Measurements from ENCODE around the gene RFTN1. TPM values are rescaled to one million over a fixed set of nuclear protein-coding genes. Genes with fewer than 3 reads are reported as not detected.

Gene RFTN1
- total and polyA plus RNA-seq, 2 of the 8 experiments (the other 6 are each of a cell fraction or from before 2014, with no cell fraction given), result 4.6 to 6.7 TPM

GRCh38 chr3:16464511-16465148, 48.9 kb downstream of the RFTN1 start:
- FAIRE-seq (no peak), DNase-seq (ENCODE audit: low read depth in 1 of 2, low spot score in 2 of 2) (no peak)
- H2AK5ac ChIP-seq (ENCODE audit: low read depth, low read length), result no peak overlapping the region
- H3K18ac ChIP-seq (ENCODE audit: extremely low read depth, low read length), result no peak overlapping the region
- CTCF ChIA-PET (ENCODE audit: partially characterized antibody), result interaction anchor here (0.7 kb wide), 1 partner anchor 174 kb away, joined by 4 read pairs; no protein-coding TSS in a partner anchor
- no peaks in the 10 kb centered on the region for H3K36me3 ChIP-seq (ENCODE audit: control insufficient read depth in 2 of 4, insufficient read depth in 4 of 4, low read length in 3 of 4)
- no peaks in the 10 kb centered on the region for H3K79me2 ChIP-seq (ENCODE audit: control insufficient read depth in 1 of 2, insufficient read depth in 2 of 2, low read length in 2 of 2)
- no peaks in the 10 kb centered on the region for H4K20me1 ChIP-seq (replicated peaks in 1 of 2; ENCODE audit: control insufficient read depth in 1 of 2, insufficient read depth in 2 of 2, low read length in 2 of 2)
- no peak overlapping the region for H3K4me2 ChIP-seq (ENCODE audit: insufficient read depth in 1 of 2, low read depth in 2 of 2, low read length in 2 of 2)
- H3K27ac ChIP-seq (ENCODE audit: low read depth, low read length), result no peak overlapping the region
- H3K9me3 ChIP-seq (ENCODE audit: insufficient read depth in 2 of 2, low read depth in 1 of 2, low read length in 1 of 2), result no peaks in the 10 kb centered on the region
- no peak overlapping the region for H2BK20ac ChIP-seq (ENCODE audit: low read length)
- no peak overlapping the region for H2AFZ ChIP-seq (ENCODE audit: low read length)
- H3K23me2 ChIP-seq (ENCODE audit: low read depth, low read length), result no peaks in the 10 kb centered on the region
- no peaks in the 10 kb centered on the region; a peak in 1 of 7 replicates for H3K27me3 ChIP-seq (replicated peaks in 1 of 4; ENCODE audit: control insufficient read depth in 3 of 4, extremely low read depth in 1 of 4, insufficient read depth in 3 of 4, low read length in 3 of 4)
- H3K79me1 ChIP-seq (ENCODE audit: low read depth, low read length), result no peaks in the 10 kb centered on the region
- POLR2A ChIA-PET (ENCODE audit: partially characterized antibody), result no interaction called here
- H4K91ac ChIP-seq (replicated peaks; ENCODE audit: insufficient read length, low read length), result no peak overlapping the region
- H3K23ac ChIP-seq (ENCODE audit: insufficient read length), result no peak overlapping the region
- peaks cover 0 to 5% (median 1%) of the 10 kb centered on the region in 4 experiments; a peak in 1 of 7 replicates for H3K4me1 ChIP-seq (replicated peaks in 1 of 4; ENCODE audit: control insufficient read depth in 3 of 4, insufficient read depth in 4 of 4, low read length in 3 of 4)
- no peak overlapping the region for H2BK120ac ChIP-seq (replicated peaks; ENCODE audit: low read depth, low read length)
- no peak overlapping the region for H3K4ac ChIP-seq (replicated peaks; ENCODE audit: insufficient read length, low read depth, low read length)
- no peak overlapping the region for H3K56ac ChIP-seq (replicated peaks; ENCODE audit: insufficient read length, low read depth, low read length)
- no peak overlapping the region for H2BK5ac ChIP-seq (ENCODE audit: low read depth, low read length)
- H3K14ac ChIP-seq (ENCODE audit: insufficient read length), result no peak overlapping the region
- H2BK12ac ChIP-seq (ENCODE audit: low read depth, low read length), result no peak overlapping the region
- WGBS, 2 experiments (ENCODE audit: extremely low coverage in 1 of 2, insufficient coverage in 1 of 2, insufficient read length in 1 of 2, insufficient replicate concordance in 2 of 2, low coverage in 1 of 2, low lambda C conversion rate in 2 of 2, missing lambda C conversion rate in 1 of 2), result 83% methylated on average over 3 of the region's 3 CpGs; no CpG with 5 or more reads in 1 of the 2 experiments
- H3K9ac ChIP-seq (replicated peaks in 1 of 4; ENCODE audit: extremely low read depth in 1 of 4, low read depth in 3 of 4, low read length in 3 of 4), result no peak overlapping the region
- H2BK15ac ChIP-seq (ENCODE audit: low read length), result no peak overlapping the region
- no peak overlapping the region for H4K5ac ChIP-seq (ENCODE audit: insufficient read length, low read depth, low read length)
- no peak overlapping the region for H4K8ac ChIP-seq (ENCODE audit: extremely low read depth, insufficient read depth, low read length)
- no peak overlapping the region for H3K4me3 ChIP-seq (ENCODE audit: extremely low read depth in 1 of 4, insufficient read depth in 2 of 4, low read depth in 3 of 4, low read length in 4 of 4)
- TF ChIP-seq CTBP2 (IDR thresholded peaks at IDR 0.05; ENCODE audit: borderline replicate concordance, insufficient read depth, insufficient read length, low read length), result no peak
- no peak for TF ChIP-seq SIN3A (conservative IDR thresholded peaks at IDR 0.05 in 1 of 2, IDR thresholded peaks at IDR 0.05 in 1 of 2; ENCODE audit: low read depth in 1 of 2, low read length in 2 of 2)
- TF ChIP-seq JUN (IDR thresholded peaks at IDR 0.05; ENCODE audit: low read depth, low read length), result no peak
- TF ChIP-seq EZH2 (IDR thresholded peaks at IDR 0.05; ENCODE audit: low read depth, low read length, severe bottlenecking), result no peak
- no peak for TF ChIP-seq E2F6 (IDR thresholded peaks at IDR 0.05)
- no peak for TF ChIP-seq PHF8 (conservative IDR thresholded peaks at IDR 0.05; ENCODE audit: low read depth, low read length)
- TF ChIP-seq FOSL1 (IDR thresholded peaks at IDR 0.05; ENCODE audit: insufficient read depth, low read depth, low read length), result no peak
- TF ChIP-seq TEAD4 (IDR thresholded peaks at IDR 0.05; ENCODE audit: low read depth, low read length), result no peak
- no peak for TF ChIP-seq HDAC2 (IDR thresholded peaks at IDR 0.05; ENCODE audit: borderline replicate concordance in 1 of 2, low read depth in 2 of 2, low read length in 2 of 2)
- TF ChIP-seq KDM1A (IDR thresholded peaks at IDR 0.05; ENCODE audit: borderline replicate concordance, low read length), result no peak
- no peak for TF ChIP-seq GTF2F1 (IDR thresholded peaks at IDR 0.05; ENCODE audit: borderline replicate concordance, low read depth, low read length)
- TF ChIP-seq SP2 (IDR thresholded peaks at IDR 0.05; ENCODE audit: low read length), result no peak

Data from H1 (cell line).